ENCODE results near the gene TMEM134.
A peak's percentile ranks its signal among the peaks of the same experiment; 100 is the strongest.
"Not testable (repeated sequence)": the region's sequence is repeated elsewhere in the genome, so short reads cannot be mapped to it uniquely, and the experiment has no call there.

TMEM134 gene

DNA sequence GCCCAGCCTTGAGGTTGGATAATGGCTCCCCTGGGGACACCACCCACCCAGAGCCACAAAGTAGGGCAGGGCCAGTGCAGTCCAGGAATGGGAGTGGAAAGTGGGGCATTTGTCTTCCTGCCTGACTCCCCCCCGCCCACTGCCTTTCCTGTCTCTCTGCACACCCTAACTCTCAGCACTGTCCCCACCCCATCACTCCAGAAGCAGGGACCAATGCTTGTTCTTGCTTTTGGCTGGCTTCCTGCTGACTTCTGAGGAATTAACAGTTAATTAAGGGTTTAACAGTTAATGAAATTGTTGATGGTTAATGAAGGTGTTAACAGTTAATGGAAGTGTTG lies 31.4 kb upstream of the TMEM134 start:
- DNase-seq, result no peak

- DNase-seq, result no peak
Measured at GRCh38 chr11:67499808-67500483, 30.9 kb upstream of the TMEM134 start.

DNA sequence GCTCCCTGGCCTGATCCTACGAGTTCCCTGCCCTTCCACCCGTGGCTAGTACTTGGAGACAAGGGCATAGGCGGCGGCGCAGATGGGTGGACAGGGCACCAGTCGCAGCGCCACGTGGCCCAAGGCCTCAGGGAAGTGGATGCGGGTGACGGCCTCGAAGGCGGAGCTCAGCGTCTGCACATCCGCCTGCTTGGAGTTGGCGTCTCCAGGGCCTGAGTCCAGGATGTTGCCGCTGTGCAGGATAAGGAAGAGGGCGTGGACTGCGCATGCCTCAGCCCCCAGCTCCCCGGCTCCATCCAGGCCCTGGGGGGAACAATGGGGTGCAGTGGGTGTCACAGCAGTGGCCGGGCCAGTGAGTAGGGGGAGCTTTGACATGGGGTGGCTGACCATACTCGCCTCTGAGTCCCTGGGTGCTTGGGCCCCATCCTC lies 29.5 kb upstream of the TMEM134 start:
- DNase-seq, result no peak

GRCh38 chr11:67497656-67498291 lies 28.7 kb upstream of the TMEM134 start:
- no peak for DNase-seq

GRCh38 chr11:67496113-67496512 lies 27.1 kb upstream of the TMEM134 start:
- DNase-seq, result no peak

DNA sequence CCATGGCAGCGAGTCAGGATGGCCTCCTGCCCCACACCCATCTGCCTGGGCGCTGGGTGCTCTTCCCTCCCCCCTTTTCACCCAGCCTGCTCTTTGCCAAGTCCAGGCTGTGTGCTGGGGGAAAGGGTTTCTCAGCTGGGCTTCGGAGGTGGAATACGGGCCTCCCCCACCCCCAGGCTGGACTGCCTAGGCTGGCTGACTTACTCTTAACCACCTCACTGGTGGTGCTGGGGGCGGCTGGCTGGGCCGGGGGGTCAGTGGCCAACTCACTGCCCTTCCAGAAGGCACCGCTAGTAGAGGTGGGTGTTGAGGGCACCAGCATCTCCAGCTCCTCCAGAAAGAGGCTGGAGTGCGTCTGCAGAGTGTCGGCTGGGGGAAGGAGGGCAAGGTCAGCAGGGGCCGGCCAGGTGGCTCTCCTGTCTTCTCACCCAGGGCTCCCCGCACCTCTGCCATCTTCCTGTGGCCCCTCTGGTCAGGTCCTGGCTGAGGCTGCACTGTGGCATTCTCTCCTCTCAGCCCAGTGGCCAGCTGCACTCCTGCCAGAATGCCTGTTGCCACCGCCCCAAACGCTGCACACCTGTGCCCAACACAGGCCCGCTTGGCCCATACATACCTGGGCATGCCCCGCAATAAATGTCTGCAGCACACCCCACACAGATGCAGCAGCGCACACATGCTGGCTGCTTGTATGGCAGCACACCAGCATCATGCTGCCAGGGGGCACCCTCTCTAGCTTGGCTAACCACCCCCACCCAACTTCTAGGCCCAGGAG lies 26.4 kb upstream of the TMEM134 start:
- no peak for DNase-seq

GRCh38 chr11:67494371-67495233 lies 25.6 kb upstream of the TMEM134 start:
- DNase-seq, result no peak

GRCh38 chr11:67493548-67494370 lies 24.7 kb upstream of the TMEM134 start:
- no peak for DNase-seq

DNA sequence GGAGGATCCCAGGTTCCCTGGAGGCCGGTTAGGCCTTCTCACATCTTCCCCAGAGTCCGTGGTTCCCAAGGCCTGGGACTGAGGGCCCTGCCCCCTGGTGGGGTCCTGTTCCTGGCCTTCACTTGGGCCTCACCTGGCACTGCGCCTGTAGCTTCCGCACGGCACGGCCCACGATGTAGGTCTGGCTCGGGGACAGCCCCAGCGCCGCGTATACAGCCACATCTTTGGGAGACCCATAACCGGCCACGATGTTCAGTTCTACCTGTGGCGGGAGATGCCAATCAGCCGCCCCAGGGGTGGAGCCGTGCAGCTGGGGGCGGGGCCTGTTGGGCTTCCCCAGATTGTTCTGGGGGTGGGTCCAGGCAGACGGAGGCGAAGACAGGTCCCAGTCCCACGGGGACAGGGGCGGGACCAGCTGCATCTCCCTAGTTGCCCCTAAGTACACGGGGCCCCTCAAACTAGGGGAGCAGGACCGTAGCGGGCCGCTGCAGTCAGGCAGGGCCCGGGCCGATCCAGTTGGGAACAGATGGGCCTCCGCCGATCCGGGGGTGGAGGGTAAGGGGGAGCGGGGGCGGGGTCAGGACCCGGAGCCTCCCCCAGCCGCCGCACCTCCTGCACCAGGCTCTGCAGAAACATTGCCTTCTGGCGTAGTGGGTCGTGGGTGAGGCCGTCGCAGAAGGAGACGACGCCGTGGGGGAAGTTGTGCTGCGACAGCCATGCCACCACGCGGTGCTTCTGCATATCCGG lies 23.9 kb upstream of the TMEM134 start:
- DNase-seq, result no peak

GRCh38 chr11:67492069-67492727 lies 23.1 kb upstream of the TMEM134 start:
- no peak for DNase-seq

- DNase-seq, result no peak
Measured at GRCh38 chr11:67491276-67492068, 22.4 kb upstream of the TMEM134 start.

DNA sequence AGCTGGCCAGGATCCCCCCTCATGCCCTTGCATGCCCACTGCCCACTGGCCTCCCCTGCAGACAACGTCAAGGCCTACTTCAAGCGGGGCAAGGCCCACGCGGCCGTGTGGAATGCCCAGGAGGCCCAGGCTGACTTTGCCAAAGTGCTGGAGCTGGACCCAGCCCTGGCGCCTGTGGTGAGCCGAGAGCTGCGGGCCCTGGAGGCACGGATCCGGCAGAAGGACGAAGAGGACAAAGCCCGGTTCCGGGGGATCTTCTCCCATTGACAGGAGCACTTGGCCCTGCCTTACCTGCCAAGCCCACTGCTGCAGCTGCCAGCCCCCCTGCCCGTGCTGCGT lies 21.6 kb upstream of the TMEM134 start:
- no peak for DNase-seq

DNA sequence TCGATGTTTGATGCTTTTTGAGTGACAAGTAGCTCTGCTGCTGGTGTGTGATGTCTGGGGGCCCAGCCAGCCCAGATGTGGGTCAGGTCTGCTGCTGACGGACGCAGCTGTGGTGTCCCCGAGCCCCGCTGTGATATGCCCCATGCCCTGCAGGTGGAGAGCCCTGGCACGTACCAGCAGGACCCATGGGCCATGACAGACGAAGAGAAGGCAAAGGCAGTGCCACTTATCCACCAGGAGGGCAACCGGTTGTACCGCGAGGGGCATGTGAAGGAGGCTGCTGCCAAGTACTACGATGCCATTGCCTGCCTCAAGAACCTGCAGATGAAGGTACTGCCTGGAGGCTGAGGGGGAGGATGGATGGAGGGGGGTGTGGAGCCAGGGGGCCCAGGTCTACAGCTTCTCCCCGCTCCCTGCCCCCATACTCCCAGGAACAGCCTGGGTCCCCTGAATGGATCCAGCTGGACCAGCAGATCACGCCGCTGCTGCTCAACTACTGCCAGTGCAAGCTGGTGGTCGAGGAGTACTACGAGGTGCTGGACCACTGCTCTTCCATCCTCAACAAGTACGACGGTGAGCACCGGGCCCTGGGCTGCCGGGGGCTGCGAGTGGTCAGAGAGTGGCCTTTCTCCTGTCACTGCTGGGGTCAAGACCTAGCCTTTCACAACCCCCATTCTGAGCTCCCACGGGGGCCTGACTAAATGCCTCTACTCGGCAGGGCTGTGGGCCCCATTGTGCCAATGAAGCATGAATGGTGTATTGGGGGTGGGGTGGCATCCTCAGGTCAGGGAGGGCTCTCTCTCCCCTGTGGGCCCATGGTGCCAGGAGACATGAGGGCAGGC lies 21.1 kb upstream of the TMEM134 start:
- DNase-seq, result no peak

DNA sequence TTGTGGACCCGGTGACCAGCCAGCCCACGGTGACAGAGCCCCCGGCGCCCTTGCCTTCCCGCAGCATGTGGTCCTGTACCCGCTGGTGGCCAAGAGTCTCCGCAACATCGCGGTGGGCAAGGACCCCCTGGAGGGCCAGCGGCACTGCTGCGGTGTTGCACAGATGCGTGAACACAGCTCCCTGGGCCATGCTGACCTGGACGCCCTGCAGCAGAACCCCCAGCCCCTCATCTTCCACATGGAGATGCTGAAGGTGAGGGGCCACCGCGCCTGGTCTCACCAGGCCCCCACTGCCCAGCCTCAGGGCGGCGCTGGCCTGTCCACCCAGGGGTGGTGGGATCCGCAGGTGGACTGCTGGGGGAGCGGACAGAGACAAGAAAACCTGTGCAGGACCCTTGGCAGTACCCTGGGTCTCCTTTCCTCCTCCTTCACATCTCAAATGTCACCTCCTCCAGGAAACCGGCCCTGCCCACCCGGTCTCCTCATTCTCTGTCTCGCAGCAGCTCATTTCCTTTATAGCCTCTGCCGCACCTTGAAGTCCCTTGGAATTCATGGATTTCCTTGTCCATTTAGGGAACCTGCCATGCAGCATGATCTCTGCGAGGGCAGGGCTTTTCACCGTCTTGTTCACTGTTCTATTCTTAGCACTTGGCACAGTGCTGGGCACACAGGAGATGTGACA lies 20.3 kb upstream of the TMEM134 start:
- DNase-seq, result no peak

DNA sequence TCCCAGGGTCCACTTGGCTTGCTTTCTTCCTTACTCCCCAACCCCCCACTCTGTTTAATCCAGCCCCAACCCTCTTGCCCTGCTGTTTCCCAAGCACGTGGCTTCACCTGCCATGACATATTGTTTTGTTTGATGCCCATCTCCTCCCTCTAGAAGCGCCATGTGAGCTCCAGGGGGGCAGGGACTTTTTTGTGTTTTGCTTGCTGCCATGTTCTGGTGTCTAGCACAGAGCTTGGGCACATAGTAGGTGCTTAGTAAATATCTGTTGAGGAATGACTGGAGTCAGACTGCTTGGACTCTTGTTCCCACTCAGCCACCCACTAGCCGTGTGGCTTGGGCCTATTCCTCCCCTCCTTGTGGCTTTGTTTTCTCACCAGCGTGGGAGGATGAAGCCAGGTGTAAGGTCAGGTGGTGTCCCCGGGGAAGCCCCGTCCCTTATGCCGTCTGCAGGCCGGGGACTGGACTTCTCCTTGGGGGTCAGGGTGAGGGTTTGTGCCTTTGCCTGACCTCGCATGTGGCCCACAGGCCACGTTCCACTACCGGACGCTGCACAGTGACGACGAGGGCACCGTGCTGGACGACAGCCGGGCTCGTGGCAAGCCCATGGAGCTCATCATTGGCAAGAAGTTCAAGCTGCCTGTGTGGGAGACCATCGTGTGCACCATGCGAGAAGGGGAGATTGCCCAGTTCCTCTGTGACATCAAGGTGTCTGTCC lies 17.6 kb upstream of the TMEM134 start:
- no peak for DNase-seq

- not testable (repeated sequence) for DNase-seq
Measured at GRCh38 chr11:67485873-67486361, 16.9 kb upstream of the TMEM134 start.

DNA sequence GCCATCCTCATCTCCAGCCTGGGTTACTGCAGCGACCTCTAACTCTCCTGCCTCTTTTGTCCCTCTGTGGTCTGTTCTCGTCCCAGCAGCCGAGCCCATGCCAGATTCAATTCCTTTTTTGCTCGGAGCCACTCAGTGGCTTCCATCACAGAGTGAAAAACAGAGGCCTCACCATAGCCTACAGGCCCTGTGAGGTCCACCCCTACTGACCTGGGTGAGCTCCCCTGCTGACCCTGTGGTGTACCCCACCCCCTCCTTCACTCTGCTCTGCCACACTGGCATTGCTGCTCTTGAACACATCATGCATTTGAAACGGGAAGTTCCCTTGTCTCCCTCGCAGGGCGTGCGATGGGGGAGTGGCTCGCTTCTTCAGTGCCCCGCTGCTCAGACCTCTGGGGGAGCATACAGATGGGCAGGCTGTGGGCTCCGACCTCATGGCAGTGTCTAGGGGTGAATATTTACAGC lies 15.8 kb upstream of the TMEM134 start:
- peak; percentile 87 for DNase-seq
